ENCODE results near the gene ZFP2. TPM values are rescaled to one million over a fixed set of nuclear protein-coding genes. Genes with fewer than 3 reads are reported as not detected.

The ZFP2 gene
- total RNA-seq (2022; extraction: Qiagen RNA extraction), result 0.03 to 0.06 TPM (median 0.04 TPM) in 3 of 5 replicates, not detected in the others

DNA sequence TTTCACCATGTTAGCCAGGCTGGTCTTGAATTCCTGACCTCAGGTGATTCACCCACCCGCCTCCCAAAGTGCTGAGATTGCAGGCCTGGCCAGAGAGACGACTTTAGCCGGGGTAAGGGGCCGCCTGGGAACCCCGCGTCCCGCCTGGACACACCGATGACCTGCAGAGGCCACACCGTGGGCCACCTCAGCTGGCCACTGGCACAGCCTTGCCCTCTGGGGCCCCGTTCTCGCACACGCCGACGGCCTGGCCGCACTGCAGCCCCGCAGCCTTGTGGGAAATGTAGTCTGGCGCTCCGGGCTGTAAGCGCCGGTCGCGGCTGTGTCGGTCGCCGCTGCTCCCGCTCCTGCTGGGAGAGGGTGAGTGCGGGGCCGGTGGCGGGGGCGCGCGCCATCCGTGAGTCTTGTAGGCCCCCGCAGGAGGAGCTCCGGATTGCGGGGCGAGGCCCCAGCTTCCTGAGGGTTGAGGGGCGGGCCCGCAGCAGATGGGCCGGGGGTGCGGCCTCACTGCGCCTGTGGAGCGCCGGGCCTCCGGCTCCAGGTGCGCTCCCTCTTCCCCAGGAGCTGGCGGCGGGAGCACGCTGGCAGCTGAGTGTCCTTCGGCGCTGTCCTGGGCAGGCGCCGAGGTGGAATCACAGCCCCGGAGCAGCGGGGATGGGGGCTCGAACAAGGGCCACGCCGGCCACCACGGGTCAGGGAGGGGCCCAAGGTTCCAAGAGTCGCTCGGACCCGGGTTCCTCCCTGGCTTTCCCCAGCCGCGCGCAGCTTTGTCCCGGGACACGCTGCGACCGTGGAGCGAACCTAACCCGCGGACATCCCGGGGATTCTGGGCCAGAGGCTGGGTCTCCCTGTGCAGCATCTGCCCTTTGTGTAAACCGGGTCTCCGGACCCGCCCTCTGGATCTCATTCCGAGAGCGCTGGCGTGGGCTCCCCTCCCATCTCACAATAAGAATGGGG, at the start of gene ZFP2:
TSS of gene ZFP2 (plus strand) at position 299 of the 957 bp plus-strand sequence. CDS start 35,401 bp downstream, outside the sequence.

DNA sequence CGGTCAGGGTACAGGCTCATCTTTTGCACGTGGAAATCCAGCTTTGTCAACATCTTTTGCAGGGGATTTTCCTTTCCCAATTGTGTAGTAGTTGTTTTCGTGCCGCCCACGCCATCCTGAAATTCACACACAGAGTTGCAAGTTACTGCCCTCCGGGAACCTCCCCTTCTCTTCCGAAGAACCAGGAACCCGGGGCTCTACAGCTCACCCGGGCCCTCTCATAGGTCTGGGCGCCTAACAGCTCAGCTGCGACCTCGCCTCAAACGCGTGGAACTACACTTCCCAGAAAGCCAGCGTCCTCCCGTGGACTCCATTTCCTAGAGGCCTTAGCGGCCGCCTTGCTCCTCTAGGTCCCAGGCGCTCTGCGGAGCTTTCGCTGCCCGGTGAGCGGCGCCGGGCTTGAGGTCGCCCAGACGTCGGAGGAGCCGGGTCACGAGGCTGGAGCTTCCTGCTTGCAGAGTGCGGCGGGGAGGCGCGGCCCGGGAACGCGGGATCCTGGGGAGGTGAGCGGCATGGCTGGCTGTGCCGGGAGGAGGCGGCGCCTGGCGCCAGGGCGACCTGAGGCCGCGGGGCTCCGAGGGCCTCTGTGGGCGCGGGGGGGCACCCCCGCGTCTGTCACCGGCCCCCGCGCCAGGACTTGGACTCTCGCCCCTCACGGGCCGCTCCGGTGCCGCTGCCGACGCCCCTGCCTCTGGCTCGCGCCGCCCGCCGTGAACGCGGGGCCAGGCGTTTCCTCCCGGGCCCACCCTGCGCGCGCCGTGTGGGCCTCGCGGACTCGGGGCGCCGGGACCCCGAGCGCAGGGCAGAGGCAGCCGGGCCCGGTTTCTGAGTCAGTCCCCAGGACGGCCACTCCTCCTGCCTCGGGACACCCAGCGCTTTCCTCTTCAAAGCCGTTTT, 35.8 kb upstream of the ZFP2 start, which contains the start of gene ZNF354B:
TSS of gene ZNF354B (plus strand) at position 329 of the 897 bp plus-strand sequence. CDS start 1,095 bp downstream, outside the sequence.

DNA sequence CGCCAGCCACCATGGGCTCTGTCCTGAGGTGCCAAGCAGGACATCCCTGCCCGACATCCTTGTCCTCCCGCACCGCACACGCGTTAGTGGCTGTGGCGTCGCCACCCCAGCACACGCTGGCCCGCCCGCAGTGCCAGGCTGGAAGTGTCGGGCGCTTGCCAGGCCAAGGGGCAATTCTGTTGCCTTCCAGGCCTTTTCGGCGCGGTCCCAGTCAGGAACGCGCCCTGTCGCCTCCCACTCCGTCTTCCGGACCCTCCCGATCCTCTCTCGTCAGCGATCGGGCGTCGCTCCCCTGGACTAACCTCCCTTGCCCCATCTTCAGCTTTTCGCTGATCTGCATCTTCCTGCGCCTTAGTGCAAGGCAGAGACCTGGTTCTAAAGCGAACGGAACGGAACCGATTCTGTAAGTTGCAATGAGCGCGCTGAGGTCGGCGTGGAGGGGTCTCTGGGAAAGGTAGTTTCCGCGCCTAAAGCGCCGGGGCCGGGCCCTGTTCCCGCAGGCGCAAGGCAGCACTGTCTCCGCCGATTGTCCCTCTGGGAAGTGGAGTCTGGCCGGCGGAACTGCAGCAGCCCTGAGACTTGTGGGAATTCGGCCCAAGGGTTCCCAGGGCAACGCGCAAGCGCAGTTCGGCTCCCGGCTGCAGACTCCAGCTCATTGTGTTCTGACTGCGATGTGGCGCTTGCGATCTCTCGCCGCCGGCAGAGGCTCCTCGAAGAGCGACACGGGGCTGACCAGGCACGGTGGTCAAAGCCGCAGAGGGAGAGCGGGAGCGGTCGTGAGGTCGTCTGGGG, 45.1 kb downstream of the ZFP2 start, which contains the start of gene ZNF454:
TSS of gene ZNF454 (plus strand) at position 630 of the 792 bp plus-strand sequence. CDS start 1,594 bp downstream, outside the sequence.

Other genes with a start within 250 kb of the ZFP2 start
- 6.9 to 8.3 TPM (median 7.9 TPM) in 5 replicates for gene ZNF354A, start 165.3 kb upstream of the ZFP2 start, total RNA-seq (2022; extraction: Qiagen RNA extraction)
- 3.8 to 5.5 TPM (median 4.3 TPM) in 5 replicates for gene ZNF354B, start 36.0 kb upstream of the ZFP2 start, total RNA-seq (2022; extraction: Qiagen RNA extraction)
- not detected in 5 replicates for gene ZNF454, start 45.3 kb downstream of the ZFP2 start, total RNA-seq (2022; extraction: Qiagen RNA extraction)
- not detected in 5 replicates for gene GRM6, start 99.4 kb downstream of the ZFP2 start, total RNA-seq (2022; extraction: Qiagen RNA extraction)
- 0.57 to 1.1 TPM (median 0.69 TPM) in 5 replicates for gene ZNF879, start 127.9 kb downstream of the ZFP2 start, total RNA-seq (2022; extraction: Qiagen RNA extraction)
- 0.61 to 1.1 TPM (median 0.74 TPM) in 5 replicates for gene ZNF354C, start 164.5 kb downstream of the ZFP2 start, total RNA-seq (2022; extraction: Qiagen RNA extraction)